MM.1S (cell line): ENCODE results near the gene TAS1R2.
A peak's percentile ranks its signal among the peaks of the same experiment; 100 is the strongest.

ENCODE experiments used
- DNase-seq: peaks from one replicate; pipeline ENCODE4 v3.0.0-alpha.2; 2015
- H2AFZ ChIP-seq: fragments of 300-600 bp; sonication (generic); 2 replicates; pipeline ENCODE4 v1.6.0; 2016; ENCODE audit warnings: antibody characterized with exemption, low read length
- H3F3A ChIP-seq: fragments of 300-600 bp; sonication (generic); 2 replicates; pipeline ENCODE4 v1.6.1; 2016; ENCODE audit warnings: mild to moderate bottlenecking, antibody characterized with exemption, low read length, moderate library complexity, mixed read lengths; ENCODE audit not compliant: insufficient read depth
- H3K27ac ChIP-seq: fragments of 300-600 bp; sonication (generic); 2 replicates; pipeline ENCODE4 v1.5.1; 2016; ENCODE audit warnings: mild to moderate bottlenecking, low read length
- H3K27me3 ChIP-seq: fragments of 300-600 bp; sonication (generic); replicated peaks from 2 replicates; pipeline ENCODE4 v1.6.0; 2016; ENCODE audit warnings: low read length; ENCODE audit not compliant: insufficient read depth
- H3K36me3 ChIP-seq: fragments of 300-600 bp; sonication (generic); replicated peaks from 2 replicates; pipeline ENCODE4 v1.6.1; 2016; ENCODE audit warnings: mild to moderate bottlenecking, low read length, mixed read lengths; ENCODE audit not compliant: insufficient read depth
- H3K4me1 ChIP-seq: fragments of 300-600 bp; sonication (generic); 2 replicates; pipeline ENCODE4 v1.6.1; 2016; ENCODE audit warnings: low read length, mixed read lengths
- H3K4me2 ChIP-seq: fragments of 300-600 bp; sonication (generic); 2 replicates; pipeline ENCODE4 v1.6.0; 2016; ENCODE audit warnings: low read depth, low read length
- H3K4me3 ChIP-seq: fragments of 300-600 bp; sonication (generic); 2 replicates; pipeline ENCODE4 v1.5.1; 2016; ENCODE audit warnings: low read length, mixed read lengths
- H3K79me2 ChIP-seq: fragments of 300-600 bp; sonication (generic); 2 replicates; pipeline ENCODE4 v1.6.1; 2016; ENCODE audit warnings: mixed run types, low read length, mixed read lengths
- H3K9ac ChIP-seq: fragments of 300-600 bp; sonication (generic); 2 replicates; pipeline ENCODE4 v1.6.1; 2016; ENCODE audit warnings: low read length, mixed read lengths
- H3K9me2 ChIP-seq: fragments of 300-600 bp; sonication (generic); replicated peaks from 2 replicates; pipeline ENCODE4 v1.6.1; 2016; ENCODE audit warnings: mild to moderate bottlenecking, low read length, mixed read lengths; ENCODE audit not compliant: insufficient read depth
- H3K9me3 ChIP-seq: fragments of 300-600 bp; sonication (generic); replicated peaks from 2 replicates; pipeline ENCODE4 v1.6.1; 2016; ENCODE audit warnings: mild to moderate bottlenecking, low read length, mixed read lengths; ENCODE audit not compliant: insufficient read depth
- H4K20me1 ChIP-seq: fragments of 300-600 bp; sonication (generic); 2 replicates; pipeline ENCODE4 v1.6.1; 2016; ENCODE audit warnings: mild to moderate bottlenecking, low read length, moderate library complexity, mixed read lengths; ENCODE audit not compliant: insufficient read depth
- CTCF ChIP-seq: fragments of 300-600 bp; sonication (generic); IDR thresholded peaks from 2 replicates; pipeline ENCODE4 v1.5.1; 2016; ENCODE audit warnings: antibody characterized with exemption, low read length, mixed read lengths
- EZH2 ChIP-seq: fragments of 300-600 bp; sonication (generic); optimal IDR thresholded peaks from 2 replicates; pipeline ENCODE3; 2017; ENCODE audit warnings: low read depth, mild to moderate bottlenecking, antibody characterized with exemption, low read length, mixed read lengths
- EZH2phosphoT487 ChIP-seq: fragments of 300-600 bp; sonication (generic); IDR thresholded peaks from 2 replicates; pipeline ENCODE4 v1.6.1; 2018; ENCODE audit warnings: antibody characterized with exemption, low read length

Gene TAS1R2

GRCh38 chr1:18823438-18823837 lies 36.0 kb downstream of the TAS1R2 start:
- Histone ChIP-seq H4K20me1 (no peaks in the 10 kb centered on the region), H3K4me1 (no peaks in the 10 kb centered on the region), H3K4me2 (no peak overlapping the region), H3K9me3 (no peaks in the 10 kb centered on the region), H3K79me2 (no peaks in the 10 kb centered on the region), H3K9ac (no peak overlapping the region), H3K27ac (no peak overlapping the region), H2AFZ (no peak overlapping the region), H3F3A (no peaks in the 10 kb centered on the region), H3K36me3 (no peaks in the 10 kb centered on the region), H3K9me2 (no peaks in the 10 kb centered on the region), H3K4me3 (no peak overlapping the region), H3K27me3 (peaks cover 77% of the 10 kb centered on the region)
- no peak for DNase-seq
- no peak for TF ChIP-seq EZH2phosphoT487
- TF ChIP-seq EZH2: no peak
- TF ChIP-seq CTCF: no peak

- DNase-seq: peak; percentile 53
Measured at GRCh38 chr1:18820791-18821641, 38.4 kb downstream of the TAS1R2 start.

GRCh38 chr1:18819986-18820790 lies 39.3 kb downstream of the TAS1R2 start:
- no peaks in the 10 kb centered on the region for H3K79me2 ChIP-seq
- H3K9ac ChIP-seq: no peak overlapping the region
- no peaks in the 10 kb centered on the region for H3K9me2 ChIP-seq
- H3K4me1 ChIP-seq: no peaks in the 10 kb centered on the region
- H3K27ac ChIP-seq: no peak overlapping the region
- H3K4me2 ChIP-seq: no peak overlapping the region
- no peaks in the 10 kb centered on the region for H3K9me3 ChIP-seq
- DNase-seq: no peak
- no peaks in the 10 kb centered on the region for H3F3A ChIP-seq
- H4K20me1 ChIP-seq: no peaks in the 10 kb centered on the region
- H3K36me3 ChIP-seq: no peaks in the 10 kb centered on the region
- no peak overlapping the region for H2AFZ ChIP-seq
- peaks cover 86% of the 10 kb centered on the region for H3K27me3 ChIP-seq
- TF ChIP-seq EZH2phosphoT487 (no peak), EZH2 (no peak), CTCF (no peak)
- no peak overlapping the region for H3K4me3 ChIP-seq

More at GRCh38 chr1:18820791-18821641, 38.4 kb downstream of the TAS1R2 start:
- H2AFZ ChIP-seq: no peak overlapping the region
- H3K27me3 ChIP-seq: peaks cover 82% of the 10 kb centered on the region
- no peak overlapping the region for H3K4me3 ChIP-seq
- TF ChIP-seq EZH2 (no peak), EZH2phosphoT487 (no peak), CTCF (peak; percentile 89)
- no peak overlapping the region for H3K27ac ChIP-seq
- H3K79me2 ChIP-seq: no peaks in the 10 kb centered on the region
- H3F3A ChIP-seq: no peaks in the 10 kb centered on the region
- H3K9ac ChIP-seq: no peak overlapping the region
- no peaks in the 10 kb centered on the region for H3K4me1 ChIP-seq
- no peaks in the 10 kb centered on the region for H3K36me3 ChIP-seq
- H3K9me2 ChIP-seq: no peaks in the 10 kb centered on the region
- H3K4me2 ChIP-seq: no peak overlapping the region
- no peaks in the 10 kb centered on the region for H4K20me1 ChIP-seq
- H3K9me3 ChIP-seq: no peaks in the 10 kb centered on the region
